BE2C (cell line): ENCODE results near the gene PIK3R6.

ENCODE experiments used
- DNase-seq: peaks from one replicate; pipeline ENCODE4 v3.0.0-alpha.2; 2020
- H3K27me3 ChIP-seq: fragments of 250-450 bp; sonication (Bioruptor Pico); 2 replicates; pipeline ENCODE4 v1.5.1; 2020; ENCODE audit warnings: mild to moderate bottlenecking
- H3K36me3 ChIP-seq: fragments of 250-450 bp; sonication (Bioruptor Pico); 2 replicates; pipeline ENCODE4 v1.5.1; 2020; ENCODE audit warnings: mild to moderate bottlenecking
- H3K4me1 ChIP-seq: fragments of 250-450 bp; sonication (Bioruptor Pico); 2 replicates; pipeline ENCODE4 v1.5.1; 2020
- H3K4me3 ChIP-seq: 2 replicates; pipeline ENCODE4 v1.5.1; 2011; ENCODE audit warnings: low read depth, low read length
- H3K9me3 ChIP-seq: fragments of 250-450 bp; sonication (Bioruptor Pico); 2 replicates; pipeline ENCODE4 v1.5.1; 2020
- CTCF ChIP-seq: IDR thresholded peaks from 2 replicates; pipeline ENCODE4 v1.5.1; 2012; ENCODE audit warnings: mild to moderate bottlenecking, low read depth, low read length

PIK3R6 gene

GRCh38 chr17:8841844-8842243, 25.6 kb downstream of the PIK3R6 start:
- Histone ChIP-seq H3K36me3 (no peaks in the 10 kb centered on the region), H3K4me1 (no peaks in the 10 kb centered on the region), H3K9me3 (no peaks in the 10 kb centered on the region), H3K4me3 (no peak overlapping the region), H3K27me3 (no peaks in the 10 kb centered on the region)
- TF ChIP-seq CTCF = no peak
- DNase-seq = no peak

GRCh38 chr17:8839410-8839935, 28.0 kb downstream of the PIK3R6 start:
- no peak overlapping the region for H3K4me3 ChIP-seq
- TF ChIP-seq CTCF = no peak

GRCh38 chr17:8838551-8839095, 28.9 kb downstream of the PIK3R6 start:
- DNase-seq = no peak
- Histone ChIP-seq H3K36me3 (no peaks in the 10 kb centered on the region), H3K4me3 (no peak overlapping the region), H3K9me3 (no peaks in the 10 kb centered on the region), H3K4me1 (no peaks in the 10 kb centered on the region), H3K27me3 (no peaks in the 10 kb centered on the region)
- TF ChIP-seq CTCF = no peak

More at GRCh38 chr17:8839410-8839935, 28.0 kb downstream of the PIK3R6 start:
- no peaks in the 10 kb centered on the region for H3K4me1 ChIP-seq
- H3K9me3 ChIP-seq = no peaks in the 10 kb centered on the region
- H3K36me3 ChIP-seq = no peaks in the 10 kb centered on the region
- H3K27me3 ChIP-seq = no peaks in the 10 kb centered on the region
- no peak for DNase-seq

GRCh38 chr17:8837563-8838075, 29.9 kb downstream of the PIK3R6 start:
- no peaks in the 10 kb centered on the region for H3K36me3 ChIP-seq

GRCh38 chr17:8836821-8837562, 30.5 kb downstream of the PIK3R6 start:
- no peak for DNase-seq
- Histone ChIP-seq H3K4me3 (no peak overlapping the region), H3K36me3 (no peaks in the 10 kb centered on the region), H3K9me3 (no peaks in the 10 kb centered on the region), H3K27me3 (no peaks in the 10 kb centered on the region), H3K4me1 (no peaks in the 10 kb centered on the region)
- TF ChIP-seq CTCF = no peak

More at GRCh38 chr17:8837563-8838075, 29.9 kb downstream of the PIK3R6 start:
- Histone ChIP-seq H3K4me1 (no peaks in the 10 kb centered on the region), H3K27me3 (no peaks in the 10 kb centered on the region), H3K9me3 (no peaks in the 10 kb centered on the region), H3K4me3 (no peak overlapping the region)
- DNase-seq = no peak
- no peak for TF ChIP-seq CTCF
